Keratinocyte (primary cell): ENCODE results near the gene TNS1. TPM values are rescaled to one million over a fixed set of nuclear protein-coding genes. Genes with fewer than 3 reads are reported as not detected.

Source experiments
- DNase-seq: peaks from one replicate; pipeline ENCODE4 v3.0.0-alpha.2; 2011; ENCODE audit warnings: low read depth, missing footprints, low spot score
- FAIRE-seq: peaks from 2 replicates; lab custom pipeline; 2011; peaks lifted over from hg19 to GRCh38; lab: Jason Lieb, UNC
- H2AFZ ChIP-seq: 2 replicates; pipeline ENCODE4 v1.6.0; 2012; ENCODE audit warnings: low read length, control low read depth, inconsistent platforms; ENCODE audit not compliant: control insufficient read depth
- H3K27ac ChIP-seq: 2 replicates; pipeline ENCODE4 v1.5.1; 2011; ENCODE audit warnings: low read length; ENCODE audit not compliant: control insufficient read depth, insufficient read depth
- H3K27me3 ChIP-seq: 3 replicates; pipeline ENCODE4 v1.6.0; 2011; ENCODE audit warnings: low read length; ENCODE audit not compliant: control insufficient read depth, insufficient read depth; ENCODE audit errors: extremely low read depth
- H3K36me3 ChIP-seq, 2 experiments: 2 replicates in 1 of 2; 3 replicates in 1 of 2; pipeline ENCODE4 v1.5.1; 2011; ENCODE audit warnings: low read length in 2 of 2, mild to moderate bottlenecking in 1 of 2; ENCODE audit not compliant: control insufficient read depth in 2 of 2, insufficient read depth in 2 of 2; ENCODE audit errors: extremely low read depth in 1 of 2
- H3K4me1 ChIP-seq: 3 replicates; pipeline ENCODE4 v1.5.1; 2011; ENCODE audit warnings: low read length; ENCODE audit not compliant: control insufficient read depth, insufficient read depth; ENCODE audit errors: extremely low read depth
- H3K4me2 ChIP-seq: 3 replicates; pipeline ENCODE4 v1.6.0; 2011; ENCODE audit warnings: low read depth, low read length; ENCODE audit not compliant: control insufficient read depth, insufficient read depth; ENCODE audit errors: extremely low read depth
- H3K4me3 ChIP-seq, 3 experiments: fragments of 200-600 bp in 1 of 3; sonication (generic) in 1 of 3; 2 replicates in 2 of 3; 3 replicates in 1 of 3; pipeline ENCODE4 v1.5.1; 2011 to 2016; ENCODE audit warnings: low read length in 3 of 3, mild to moderate bottlenecking in 3 of 3, control low read depth in 2 of 3, inconsistent platforms in 1 of 3, low read depth in 1 of 3, mixed read lengths in 1 of 3, mixed run types in 1 of 3, moderate library complexity in 1 of 3; ENCODE audit not compliant: control insufficient read depth in 2 of 3, insufficient read depth in 2 of 3; ENCODE audit errors: extremely low read depth in 1 of 3
- H3K79me2 ChIP-seq: 2 replicates; pipeline ENCODE4 v1.6.0; 2012; ENCODE audit warnings: low read length; ENCODE audit not compliant: control insufficient read depth, insufficient read depth
- H3K9ac ChIP-seq: 3 replicates; pipeline ENCODE4 v1.6.0; 2011; ENCODE audit warnings: low read length; ENCODE audit not compliant: control insufficient read depth, insufficient read depth; ENCODE audit errors: extremely low read depth
- H3K9me1 ChIP-seq: 3 replicates; pipeline ENCODE4 v1.6.0; 2011; ENCODE audit warnings: low read length; ENCODE audit not compliant: control insufficient read depth, insufficient read depth; ENCODE audit errors: extremely low read depth
- H3K9me3 ChIP-seq: 2 replicates; pipeline ENCODE4 v1.5.1; 2012; ENCODE audit warnings: low read depth, low read length; ENCODE audit not compliant: control insufficient read depth
- H4K20me1 ChIP-seq: 3 replicates; pipeline ENCODE4 v1.6.0; 2011; ENCODE audit warnings: low read length; ENCODE audit not compliant: control insufficient read depth, insufficient read depth; ENCODE audit errors: extremely low read depth
- CTCF ChIP-seq, 3 experiments: IDR thresholded peaks in 1 of 3; conservative IDR thresholded peaks in 1 of 3; optimal IDR thresholded peaks in 1 of 3; 2 replicates in 2 of 3; 3 replicates in 1 of 3; pipeline versions ENCODE3 to v1.5.1; 2011; ENCODE audit warnings: low read length in 3 of 3, mild to moderate bottlenecking in 3 of 3, moderate library complexity in 2 of 3, control low read depth in 1 of 3, inconsistent platforms in 1 of 3; ENCODE audit not compliant: insufficient read depth in 2 of 3; ENCODE audit errors: extremely low read depth in 1 of 3
- EZH2 ChIP-seq: IDR thresholded peaks from one replicate; pipeline ENCODE4 v1.6.1; 2012; ENCODE audit warnings: inconsistent platforms, mild to moderate bottlenecking, low read length, moderate library complexity
- dilution Hi-C: fragments of 300-500 bp; cut with MboI; formaldehyde crosslinking; loops from one replicate; pipeline ENCODE4 v1.7.0; 2020; ENCODE audit warnings: low sequenced_read_pairs; ENCODE audit not compliant: extremely low pct_ligation_motif_present
- polyA plus RNA-seq, 5 experiments: library from polyadenylated mRNA; depleted of rRNA in 3 of 5; stranded (reverse) in 3 of 5; stranded (forward) in 1 of 5; unstranded in 1 of 5; fragments of >200 nt; gene quantifications; 1 replicate in 1 of 5; 2 replicates in 3 of 5; 3 replicates in 1 of 5; pipeline versions ENCODE4 v1.2.1 to v1.2.3, GENCODE V29; 2011 to 2012; ENCODE audit warnings: missing spikeins in 2 of 5, low read depth in 1 of 5, low replicate concordance in 1 of 5
- small RNA-seq, 3 experiments: library from RNA; depleted of rRNA; stranded (forward); fragments of <200 nt; gene quantifications; one replicate each; pipeline ENCODE3, GENCODE V24; 2012; ENCODE audit warnings: low read depth in 3 of 3, low replicate concordance in 1 of 3; ENCODE audit not compliant: insufficient read length in 3 of 3

TNS1 gene
- polyA plus RNA-seq, 1 donor (not counting 4 experiments of a cell fraction or from before 2014, with no cell fraction given) = 2.5 TPM

GRCh38 chr2:217751192-217751591 is 251.6 kb downstream of the TNS1 start:
- no peaks in the 10 kb centered on the region for H3K36me3 ChIP-seq

More at GRCh38 chr2:217751192-217751591, 251.6 kb downstream of the TNS1 start:
- Histone ChIP-seq H3K4me1 (no peaks in the 10 kb centered on the region), H3K79me2 (no peaks in the 10 kb centered on the region), H3K9ac (no peak overlapping the region), H3K4me3 (no peak overlapping the region), H3K27ac (no peak overlapping the region), H3K9me1 (no peaks in the 10 kb centered on the region), H3K9me3 (no peaks in the 10 kb centered on the region), H3K4me2 (no peak overlapping the region), H3K27me3 (peaks cover 25% of the 10 kb centered on the region), H2AFZ (no peak overlapping the region), H4K20me1 (no peaks in the 10 kb centered on the region)
- DNase-seq = no peak
- dilution Hi-C loops = no loop called here
- no peak for TF ChIP-seq EZH2
- no peak for TF ChIP-seq CTCF (optimal IDR thresholded peaks at IDR 0.05 in 1 of 3, IDR thresholded peaks at IDR 0.05 in 1 of 3, conservative IDR thresholded peaks at IDR 0.05 in 1 of 3; ENCODE audit: extremely low read depth in 1 of 3, insufficient read depth in 2 of 3, low read length in 3 of 3)
- no peak for FAIRE-seq

Small RNAs within 50 kb of the gene (small RNA-seq; reads per million reads assigned to genes)
- 0 reads per million in 3 experiments for gene MIR6809

Other genes with a start within 250 kb of the TNS1 start
- gene RUFY4, start 66.3 kb upstream of the TNS1 start, polyA plus RNA-seq = not detected in 3 replicates
- gene CXCR2, start 123.0 kb upstream of the TNS1 start, polyA plus RNA-seq = 1.4 to 2.9 TPM (median 1.5 TPM) in 3 replicates
- gene CXCR1, start 164.0 kb upstream of the TNS1 start, polyA plus RNA-seq = 12.7 to 23.5 TPM (median 14.5 TPM) in 3 replicates
- gene ARPC2, start 214.2 kb upstream of the TNS1 start, polyA plus RNA-seq = 945 to 1,145 TPM (median 1,121 TPM) in 3 replicates